A549 (cell line): ENCODE measurements around the gene DYDC1. TPM values are rescaled to one million over a fixed set of nuclear protein-coding genes. Genes with fewer than 3 reads are reported as not detected.

ENCODE experiments used
- ATAC-seq, 2 experiments: fragments of 200-7000 bp in 1 of 2; fragments of >200 bp in 1 of 2; cut with Nextera tagmentation in 1 of 2; cut with Tn5 transposase in 1 of 2; 3 replicates each; pipeline versions ENCODE4 v1.8.0 to v1.9.1; 2018 to 2020; ENCODE audit warnings: mild to moderate bottlenecking in 1 of 2, moderate library complexity in 1 of 2
- CTCF ChIA-PET: fragments of 300-600 bp; sonication (Branson Sonifier 250); formaldehyde crosslinking; extraction: SDS; loops from one replicate; lab custom pipeline; 2021; ENCODE audit warnings: antibody characterized with exemption, inconsistent platforms; lab: Yijun Ruan, JAX
- POLR2A ChIA-PET: fragments of 350-600 bp; formaldehyde crosslinking; extraction: SDS; loops from one replicate; lab custom pipeline; 2021; ENCODE audit warnings: antibody characterized with exemption, inconsistent platforms; lab: Yijun Ruan, JAX
- DNase-seq, 2 experiments: peaks; one replicate each; pipeline versions ENCODE4 v3.0.0 to v3.0.0-alpha.2; 2011 to 2016; ENCODE audit warnings: low read depth in 1 of 2, low spot score in 1 of 2
- FAIRE-seq: peaks from 2 replicates; lab custom pipeline; 2011; peaks lifted over from hg19 to GRCh38; lab: Jason Lieb, UNC
- H3K27ac ChIP-seq, 2 experiments: fragments of >200 bp; sonication (Bioruptor Twin); formaldehyde crosslinking; 3 replicates each; pipeline ENCODE4 v1.5.1; 2016 to 2017
- H3K4me1 ChIP-seq: fragments of >200 bp; sonication (Bioruptor Twin); formaldehyde crosslinking; 3 replicates; pipeline ENCODE4 v1.6.1; 2016
- H3K4me2 ChIP-seq: fragments of >200 bp; sonication (Bioruptor Twin); formaldehyde crosslinking; 3 replicates; pipeline ENCODE4 v1.6.1; 2016
- H3K4me3 ChIP-seq: fragments of >200 bp; sonication (Bioruptor Twin); formaldehyde crosslinking; 3 replicates; pipeline ENCODE4 v1.5.1; 2016
- H3K9me3 ChIP-seq: fragments of >200 bp; sonication (Bioruptor Twin); formaldehyde crosslinking; 3 replicates; pipeline ENCODE4 v1.6.1; 2016
- BHLHE40 ChIP-seq: IDR thresholded peaks from 2 replicates; pipeline ENCODE4 v1.6.1; 2012; ENCODE audit warnings: low read depth, low read length, inconsistent platforms
- CBX8 ChIP-seq: fragments of 200-600 bp; sonication (generic); IDR thresholded peaks from 2 replicates; pipeline ENCODE4 v1.6.1; 2016
- CEBPB ChIP-seq, 2 experiments: fragments of >200 bp in 1 of 2; sonication (Bioruptor Twin) in 1 of 2; formaldehyde crosslinking in 1 of 2; IDR thresholded peaks; 2 replicates each; pipeline ENCODE4 v1.6.1; 2012 to 2016
- CHD4 ChIP-seq: fragments of 200-600 bp; sonication (generic); IDR thresholded peaks from 2 replicates; pipeline ENCODE4 v1.6.1; 2016; ENCODE audit warnings: antibody characterized with exemption, mild to moderate bottlenecking, borderline replicate concordance
- CTCF ChIP-seq: fragments of >200 bp; sonication (Bioruptor Twin); formaldehyde crosslinking; IDR thresholded peaks from 3 replicates; pipeline ENCODE4 v1.5.1; 2016
- ESRRA ChIP-seq: fragments of 150-350 bp; IDR thresholded peaks from 2 replicates; pipeline ENCODE4 v1.6.1; 2014; ENCODE audit warnings: mild to moderate bottlenecking, low read length, borderline replicate concordance
- FOSB ChIP-seq: fragments of 250-450 bp; sonication (Bioruptor Pico); IDR thresholded peaks from 2 replicates; pipeline ENCODE4 v1.5.0; 2020; ENCODE audit warnings: mild to moderate bottlenecking, moderate library complexity
- FOSL2 ChIP-seq, 2 experiments: fragments of 450-650 bp in 1 of 2; fragments of >200 bp in 1 of 2; sonication (Bioruptor Twin) in 1 of 2; formaldehyde crosslinking; IDR thresholded peaks; 2 replicates each; pipeline versions ENCODE4 v1.5.0 to v1.6.1; 2016 to 2020; ENCODE audit warnings: mild to moderate bottlenecking in 1 of 2, moderate library complexity in 1 of 2
- HEYL ChIP-seq: fragments of 250-450 bp; sonication (Bioruptor Pico); IDR thresholded peaks from 2 replicates; pipeline ENCODE4 v1.8.0; 2021; ENCODE audit warnings: mild to moderate bottlenecking, moderate library complexity
- KDM1A ChIP-seq: fragments of 200-600 bp; sonication (generic); IDR thresholded peaks from 2 replicates; pipeline ENCODE4 v1.6.1; 2016; ENCODE audit warnings: low read depth, mild to moderate bottlenecking
- MYC ChIP-seq: IDR thresholded peaks from 2 replicates; pipeline ENCODE4 v1.6.1; 2012; ENCODE audit warnings: mild to moderate bottlenecking, inconsistent platforms, low read length, improper control_type of control experiment, borderline replicate concordance
- NPAS2 ChIP-seq: fragments of 250-450 bp; sonication (Bioruptor Pico); IDR thresholded peaks from 2 replicates; pipeline ENCODE4 v1.8.0; 2022; ENCODE audit warnings: mild to moderate bottlenecking, moderate library complexity, borderline replicate concordance
- NR3C1 ChIP-seq: fragments of >200 bp; sonication (Bioruptor Twin); formaldehyde crosslinking; IDR thresholded peaks from 3 replicates; pipeline ENCODE4 v1.6.1; 2017
- PHF8 ChIP-seq: fragments of 200-600 bp; sonication (generic); IDR thresholded peaks from 2 replicates; pipeline ENCODE4 v1.6.1; 2016; ENCODE audit warnings: low read depth, mild to moderate bottlenecking, antibody characterized with exemption, moderate library complexity, borderline replicate concordance
- POLR2A ChIP-seq: IDR thresholded peaks from 2 replicates; pipeline ENCODE4 v1.6.1; 2012; ENCODE audit warnings: mild to moderate bottlenecking, low read length
- RAD21 ChIP-seq, 2 experiments: fragments of >200 bp in 1 of 2; sonication (Bioruptor Twin) in 1 of 2; formaldehyde crosslinking in 1 of 2; IDR thresholded peaks in 1 of 2; conservative IDR thresholded peaks in 1 of 2; 2 replicates in 1 of 2; 3 replicates in 1 of 2; pipeline ENCODE4 v1.6.1; 2012 to 2018; ENCODE audit warnings: inconsistent platforms in 1 of 2
- RCOR1 ChIP-seq: fragments of 150-350 bp; IDR thresholded peaks from 2 replicates; pipeline ENCODE4 v1.6.1; 2014; ENCODE audit warnings: antibody characterized with exemption, low read length, low read depth
- REST ChIP-seq: fragments of 200-600 bp; sonication (generic); IDR thresholded peaks from 2 replicates; pipeline ENCODE4 v1.6.1; 2016; ENCODE audit warnings: antibody characterized with exemption, mild to moderate bottlenecking, moderate library complexity
- USF2 ChIP-seq: fragments of 450-650 bp; IDR thresholded peaks from 2 replicates; pipeline ENCODE4 v1.6.1; 2014; ENCODE audit warnings: antibody characterized with exemption
- ZC3H11A ChIP-seq: fragments of 450-650 bp; IDR thresholded peaks from 2 replicates; pipeline ENCODE4 v1.6.1; 2014; ENCODE audit warnings: antibody characterized with exemption, mild to moderate bottlenecking
- ZSCAN20 ChIP-seq: fragments of 250-450 bp; sonication (Bioruptor Pico); IDR thresholded peaks from 2 replicates; pipeline ENCODE4 v1.8.0; 2022; ENCODE audit warnings: mild to moderate bottlenecking, moderate library complexity
- whole genome bisulfite sequencing: methylation state at CpG from one replicate; pipeline ENCODE4 v1.1.6; 2017; ENCODE audit errors: missing lambda C conversion rate; 5-methylcytosine and 5-hydroxymethylcytosine counted together
- polyA plus RNA-seq, 4 experiments: library from polyadenylated mRNA; depleted of rRNA in 3 of 4; stranded (reverse); fragments of >200 nt; fragmentation: RNase III in 1 of 4; extraction: RNeasy Plus Mini Kit Qiagen cat#74134 plus additional on column Dnase treatment in 1 of 4; gene quantifications; 2 replicates in 3 of 4; 3 replicates in 1 of 4; pipeline ENCODE4 v1.2.3, GENCODE V29; 2011 to 2017

DYDC1 gene
- polyA plus RNA-seq, 2 of the 4 experiments (the other 2 are of a cell fraction) = not detected

- TF ChIP-seq RCOR1 (no peak), BHLHE40 (no peak), CTCF (no peak)
- ChIA-PET POLR2A (interaction anchor here (0.7 to 1.2 kb wide), 2 partner anchors 13 to 48 kb away, joined by 3 read pairs; no protein-coding TSS in a partner anchor), CTCF (interaction anchor here (1.0 to 3.0 kb wide), 3 partner anchors 12 to 50 kb away, joined by 4 to 24 read pairs (median 8); no protein-coding TSS in a partner anchor)
- Histone ChIP-seq H3K4me2 (no peak overlapping the region), H3K4me3 (no peak overlapping the region), H3K4me1 (no peaks in the 10 kb centered on the region), H3K9me3 (no peaks in the 10 kb centered on the region), H3K27ac (no peak overlapping the region)
- no peak for DNase-seq
- 49% methylated on average over 2 of the region's 2 CpGs for WGBS
- FAIRE-seq = no peak
- no peak for ATAC-seq
These were observed 37.9 kb upstream of the DYDC1 start for GRCh38 chr10:80394358-80394916.

GRCh38 chr10:80392250-80392649, 35.7 kb upstream of the DYDC1 start:
- FAIRE-seq (no peak), DNase-seq (no peak), ATAC-seq (no peak)
- whole genome bisulfite sequencing = 53% methylated on average over 6 of the region's 6 CpGs
- ChIA-PET CTCF (interaction anchor here (3.0 kb wide), 1 partner anchor 9 kb away, joined by 24 read pairs; no protein-coding TSS in a partner anchor), POLR2A (interaction anchor here (1.0 kb wide), 1 partner anchor 16 kb away, joined by 3 read pairs; no protein-coding TSS in a partner anchor)
- H3K9me3 ChIP-seq = no peaks in the 10 kb centered on the region
- H3K4me2 ChIP-seq = no peak overlapping the region
- H3K4me1 ChIP-seq = no peaks in the 10 kb centered on the region
- no peak overlapping the region for H3K27ac ChIP-seq
- TF ChIP-seq FOSB (CRISPR knock-in tag) (no peak), RAD21 (conservative IDR thresholded peaks at IDR 0.05 in 1 of 2, IDR thresholded peaks at IDR 0.05 in 1 of 2) (no peak), HEYL (CRISPR knock-in tag) (no peak), KDM1A (no peak), CBX8 (no peak), CEBPB (IDR thresholded peaks at IDR 0.05) (peak in 1 of 2 experiments; percentile 49; a peak in 2 of 4 replicates)
- no peak overlapping the region for H3K4me3 ChIP-seq

- no peak for ATAC-seq
- POLR2A ChIA-PET = no interaction called here
These were observed 34.2 kb upstream of the DYDC1 start for GRCh38 chr10:80390740-80391139.

More at GRCh38 chr10:80390740-80391139, 34.2 kb upstream of the DYDC1 start:
- no peak overlapping the region for H3K4me2 ChIP-seq
- DNase-seq (no peak), FAIRE-seq (no peak)
- no peak overlapping the region for H3K27ac ChIP-seq
- no peak overlapping the region for H3K4me3 ChIP-seq
- H3K9me3 ChIP-seq = no peaks in the 10 kb centered on the region
- no peaks in the 10 kb centered on the region for H3K4me1 ChIP-seq
- 57% methylated on average over 9 of the region's 9 CpGs for WGBS
- no peak for TF ChIP-seq NR3C1
- no peak for TF ChIP-seq ESRRA
- no peak for TF ChIP-seq NPAS2 (CRISPR knock-in tag)
- no peak for TF ChIP-seq ZSCAN20
- no peak for TF ChIP-seq CHD4
- TF ChIP-seq PHF8 = no peak
- no peak for TF ChIP-seq ZC3H11A
- no peak for TF ChIP-seq HEYL (CRISPR knock-in tag)
- no peak for TF ChIP-seq FOSB (CRISPR knock-in tag)
- no peak for TF ChIP-seq MYC
- no peak for TF ChIP-seq USF2
- TF ChIP-seq FOSL2 (IDR thresholded peaks at IDR 0.05) = no peak
- no peak for TF ChIP-seq FOSL2 (CRISPR knock-in tag; IDR thresholded peaks at IDR 0.05)
- no peak for TF ChIP-seq REST
- no peak for TF ChIP-seq POLR2A
- CTCF ChIA-PET = interaction anchor here (15.2 kb wide), 1 partner anchor 50 kb away, joined by 184 read pairs; no protein-coding TSS in a partner anchor
